HFFc6 (cell line): ENCODE results near the gene ABTB2. TPM values are rescaled to one million over a fixed set of nuclear protein-coding genes. Genes with fewer than 3 reads are reported as not detected.

ENCODE experiments used
- DNase-seq: peaks from one replicate; pipeline ENCODE4 v3.0.0-alpha.2; 2018
- H3K27ac Mint-ChIP-seq: 2 replicates; pipeline ENCODE4 v1.8.0; 2020; ENCODE audit warnings: mild to moderate bottlenecking, mixed read lengths
- H3K27me3 Mint-ChIP-seq: 2 replicates; pipeline ENCODE4 v1.8.0; 2021; ENCODE audit warnings: mild to moderate bottlenecking, moderate library complexity, mixed read lengths; ENCODE audit not compliant: insufficient read depth
- H3K36me3 Mint-ChIP-seq: 2 replicates; pipeline ENCODE4 v1.8.0; 2021; ENCODE audit warnings: low read depth, mixed read lengths
- H3K4me1 Mint-ChIP-seq: 2 replicates; pipeline ENCODE4 v1.8.0; 2020; ENCODE audit warnings: low read depth, mixed read lengths
- H3K4me3 Mint-ChIP-seq: 2 replicates; pipeline ENCODE4 v1.8.0; 2020; ENCODE audit warnings: mild to moderate bottlenecking, moderate library complexity, mixed read lengths
- H3K9me3 Mint-ChIP-seq: 2 replicates; pipeline ENCODE4 v1.8.0; 2020; ENCODE audit warnings: mild to moderate bottlenecking, mixed read lengths
- total RNA-seq, 6 experiments: library from RNA; stranded (reverse); fragmentation: NEBNext Ultra II Directional; extraction: Animal tissue kit (Norgen Biotek cat#: 25700); gene quantifications; 2 replicates in 1 of 6; 3 replicates in 5 of 6; pipeline ENCODE4 v1.2.3, GENCODE V29; 2021
- TF ChIP-seq, protein P1 (sequence below): fragments of 200-600 bp; sonication (generic); IDR thresholded peaks from 2 replicates; pipeline ENCODE4 v1.5.0; 2021; ENCODE audit warnings: antibody characterized with exemption, mild to moderate bottlenecking

The ABTB2 gene
- total RNA-seq, 6 experiments from 2014 or later = 2.5 to 3.6 (median 2.8) TPM

DNA sequence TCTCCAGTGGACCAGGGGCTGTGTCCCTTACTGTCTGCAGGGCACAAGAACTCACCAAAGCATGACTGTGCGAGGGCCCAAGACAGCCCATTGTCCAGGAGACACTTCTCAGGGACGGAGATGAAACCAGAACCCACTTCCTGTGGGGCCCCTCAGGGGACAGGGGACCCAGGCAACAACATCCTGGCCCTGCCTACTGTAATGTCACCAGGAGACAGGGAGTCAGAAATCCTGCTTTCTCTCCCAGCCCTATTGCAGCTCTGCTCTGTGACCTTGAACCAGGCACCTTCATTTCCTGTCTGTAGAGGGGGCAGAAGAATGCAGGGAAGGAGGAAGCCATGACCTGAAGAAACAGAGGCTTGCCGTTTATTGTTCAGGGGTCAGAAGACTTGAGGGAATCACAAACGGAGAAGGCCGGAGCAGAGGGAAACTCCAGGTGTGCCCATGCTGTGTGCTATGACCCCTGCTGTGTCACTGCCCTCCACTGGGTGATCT lies 154.4 kb downstream of the ABTB2 start:
- no peak for DNase-seq
- peaks cover 36% of the 10 kb centered on the region for H3K4me1 Mint-ChIP-seq
- no peak overlapping the region for H3K27ac Mint-ChIP-seq
- TF ChIP-seq, protein P1, sequence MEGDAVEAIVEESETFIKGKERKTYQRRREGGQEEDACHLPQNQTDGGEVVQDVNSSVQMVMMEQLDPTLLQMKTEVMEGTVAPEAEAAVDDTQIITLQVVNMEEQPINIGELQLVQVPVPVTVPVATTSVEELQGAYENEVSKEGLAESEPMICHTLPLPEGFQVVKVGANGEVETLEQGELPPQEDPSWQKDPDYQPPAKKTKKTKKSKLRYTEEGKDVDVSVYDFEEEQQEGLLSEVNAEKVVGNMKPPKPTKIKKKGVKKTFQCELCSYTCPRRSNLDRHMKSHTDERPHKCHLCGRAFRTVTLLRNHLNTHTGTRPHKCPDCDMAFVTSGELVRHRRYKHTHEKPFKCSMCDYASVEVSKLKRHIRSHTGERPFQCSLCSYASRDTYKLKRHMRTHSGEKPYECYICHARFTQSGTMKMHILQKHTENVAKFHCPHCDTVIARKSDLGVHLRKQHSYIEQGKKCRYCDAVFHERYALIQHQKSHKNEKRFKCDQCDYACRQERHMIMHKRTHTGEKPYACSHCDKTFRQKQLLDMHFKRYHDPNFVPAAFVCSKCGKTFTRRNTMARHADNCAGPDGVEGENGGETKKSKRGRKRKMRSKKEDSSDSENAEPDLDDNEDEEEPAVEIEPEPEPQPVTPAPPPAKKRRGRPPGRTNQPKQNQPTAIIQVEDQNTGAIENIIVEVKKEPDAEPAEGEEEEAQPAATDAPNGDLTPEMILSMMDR = no peak
- H3K27me3 Mint-ChIP-seq = peaks cover 5% of the 10 kb centered on the region
- H3K36me3 Mint-ChIP-seq = no peaks in the 10 kb centered on the region
- H3K9me3 Mint-ChIP-seq = no peaks in the 10 kb centered on the region
- no peak overlapping the region for H3K4me3 Mint-ChIP-seq

DNA sequence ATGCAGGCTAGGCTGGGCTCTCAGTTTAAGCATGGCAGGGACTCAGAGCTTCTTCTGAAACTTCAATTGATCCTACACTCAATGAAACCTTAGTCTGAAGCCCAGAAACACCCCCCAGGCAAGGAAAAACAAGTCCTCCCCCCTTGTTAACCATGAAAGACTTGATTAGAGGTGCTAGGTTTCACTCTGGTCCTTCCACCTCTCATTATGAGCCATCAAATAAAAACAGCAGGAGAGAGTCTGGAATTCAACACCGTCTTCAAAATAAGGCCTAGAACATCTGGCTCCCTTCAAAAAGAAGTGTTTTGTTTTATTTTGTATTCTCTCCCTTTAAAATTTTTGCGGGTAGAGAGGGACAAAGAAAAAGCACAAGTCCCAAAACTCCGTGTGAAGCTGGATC lies 156.7 kb downstream of the ABTB2 start:
- Mint-ChIP-seq H3K9me3 (no peaks in the 10 kb centered on the region), H3K4me1 (peaks cover 28% of the 10 kb centered on the region), H3K36me3 (no peaks in the 10 kb centered on the region), H3K27ac (no peak overlapping the region), H3K27me3 (peaks cover 8% of the 10 kb centered on the region), H3K4me3 (no peak overlapping the region)
- TF ChIP-seq, protein P1 = no peak
- DNase-seq = no peak

DNA sequence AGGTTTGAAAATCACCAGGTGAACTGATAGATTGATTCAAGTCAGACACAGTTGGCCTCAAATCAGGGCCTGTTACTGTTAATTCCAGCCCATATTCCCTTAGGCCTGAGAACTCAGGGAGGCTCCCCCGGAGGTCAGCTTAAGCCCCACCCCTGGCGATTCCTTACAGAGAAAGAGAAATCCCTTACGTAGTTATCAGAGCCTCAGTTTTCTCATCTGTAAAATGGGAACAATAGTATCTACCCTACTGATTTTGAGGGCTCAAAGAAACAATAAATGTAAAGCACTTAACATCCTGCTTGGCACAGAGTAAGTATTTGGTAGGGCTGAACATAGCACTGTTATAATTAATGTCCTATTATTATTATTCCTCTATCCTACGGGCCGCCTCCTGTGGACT lies 158.3 kb downstream of the ABTB2 start:
- H3K36me3 Mint-ChIP-seq = no peaks in the 10 kb centered on the region
- no peak overlapping the region for H3K27ac Mint-ChIP-seq
- DNase-seq = no peak
- H3K27me3 Mint-ChIP-seq = peaks cover 8% of the 10 kb centered on the region
- peaks cover 19% of the 10 kb centered on the region for H3K4me1 Mint-ChIP-seq
- TF ChIP-seq, protein P1 = no peak
- H3K4me3 Mint-ChIP-seq = no peak overlapping the region
- H3K9me3 Mint-ChIP-seq = no peaks in the 10 kb centered on the region

DNA sequence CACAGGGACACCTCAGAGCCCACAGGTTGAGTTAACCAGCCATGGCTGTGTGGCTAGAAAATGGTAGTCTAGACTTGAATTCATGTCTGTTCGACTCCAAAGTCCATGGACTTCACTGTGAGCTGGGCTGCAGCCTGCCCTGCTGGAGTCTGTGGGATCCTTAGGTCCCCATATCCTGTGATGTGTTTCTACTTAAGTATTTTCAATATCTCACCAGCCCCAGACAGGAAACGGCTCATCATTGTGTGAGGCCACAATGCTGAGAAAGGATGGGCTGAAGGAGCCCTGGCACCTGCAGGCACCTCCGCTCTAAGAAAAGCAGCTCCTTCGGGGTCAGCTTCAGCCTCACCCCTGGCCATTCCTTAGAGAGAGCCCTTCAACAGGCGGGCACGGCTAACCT lies 159.3 kb downstream of the ABTB2 start:
- Mint-ChIP-seq H3K36me3 (no peaks in the 10 kb centered on the region), H3K4me1 (peaks cover 16% of the 10 kb centered on the region), H3K27ac (no peak overlapping the region), H3K27me3 (peaks cover 8% of the 10 kb centered on the region), H3K9me3 (no peaks in the 10 kb centered on the region), H3K4me3 (no peak overlapping the region)
- TF ChIP-seq, protein P1 = no peak
- DNase-seq = no peak

DNA sequence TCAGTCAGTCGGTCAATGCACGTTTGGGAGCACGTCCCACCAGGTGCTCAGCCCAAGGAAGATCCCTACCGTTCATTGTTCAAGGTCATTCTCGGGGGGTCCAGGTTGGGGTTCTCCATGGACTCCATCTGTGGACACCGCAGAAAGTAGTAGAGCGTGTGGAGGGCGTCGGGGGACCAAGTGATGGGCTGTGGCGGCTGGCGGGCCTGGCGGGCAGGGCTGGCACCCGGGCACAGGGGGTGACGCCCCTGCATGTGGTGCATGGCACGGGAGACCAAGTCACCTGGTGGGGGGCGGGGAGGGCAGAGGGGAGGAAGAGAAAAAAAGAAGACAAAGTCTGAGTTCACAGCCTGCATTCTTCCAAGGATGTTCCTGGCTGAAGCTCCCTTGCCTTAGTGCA lies 160.6 kb downstream of the ABTB2 start:
- peaks cover 25% of the 10 kb centered on the region for H3K4me1 Mint-ChIP-seq
- H3K27ac Mint-ChIP-seq = no peak overlapping the region

More for the DNA sequence above, 160.6 kb downstream of the ABTB2 start:
- DNase-seq = no peak
- peaks cover 8% of the 10 kb centered on the region for H3K27me3 Mint-ChIP-seq
- no peak overlapping the region for H3K4me3 Mint-ChIP-seq
- TF ChIP-seq, protein P1 = no peak
- no peaks in the 10 kb centered on the region for H3K9me3 Mint-ChIP-seq
- no peaks in the 10 kb centered on the region for H3K36me3 Mint-ChIP-seq
